Hematopoietic multipotent progenitor cell treated with erythropoietin and hydrocortisone succinate and interleukin-3 and kit ligand, for 8 days (in vitro differentiated cells): ENCODE results near the gene HK1.

ENCODE experiments used
- DNase-seq: peaks from one replicate; pipeline ENCODE4 v3.0.0-alpha.2; 2015

HK1 gene

GRCh38 chr10:69407621-69408301, 129.5 kb downstream of the HK1 start:
- peak; percentile 62 for DNase-seq

- DNase-seq, result peak; percentile 92
Measured at GRCh38 chr10:69408318-69409175, 130.3 kb downstream of the HK1 start.

- DNase-seq, result no peak
Measured at GRCh38 chr10:69409176-69409495, 130.8 kb downstream of the HK1 start.

GRCh38 chr10:69409968-69410367, 131.7 kb downstream of the HK1 start:
- DNase-seq, result peak; percentile 22

- no peak for DNase-seq
Measured at GRCh38 chr10:69410487-69410886, 132.2 kb downstream of the HK1 start.

GRCh38 chr10:69411476-69411875, 133.2 kb downstream of the HK1 start:
- peak; percentile 79 for DNase-seq

GRCh38 chr10:69412232-69412790, 134.0 kb downstream of the HK1 start:
- no peak for DNase-seq

- DNase-seq, result peak; percentile 66
Measured at GRCh38 chr10:69413221-69413865, 135.0 kb downstream of the HK1 start.

GRCh38 chr10:69414036-69415018, 136.0 kb downstream of the HK1 start:
- DNase-seq, result no peak

- peak; percentile 33 for DNase-seq
Measured at GRCh38 chr10:69415049-69415448, 136.8 kb downstream of the HK1 start.

- DNase-seq, result no peak
Measured at GRCh38 chr10:69415951-69416350, 137.7 kb downstream of the HK1 start.

- no peak for DNase-seq
Measured at GRCh38 chr10:69416695-69417094, 138.4 kb downstream of the HK1 start, which contains the start of gene TACR2. Gene TACR2, minus strand, starts transcription at chr10:69416918. Its CDS starts 595 bp downstream, at chr10:69416323.

GRCh38 chr10:69417542-69417941, 139.2 kb downstream of the HK1 start:
- no peak for DNase-seq

GRCh38 chr10:69418052-69418752, 139.9 kb downstream of the HK1 start:
- DNase-seq, result no peak

GRCh38 chr10:69419096-69419743, 140.9 kb downstream of the HK1 start:
- no peak for DNase-seq

- no peak for DNase-seq
Measured at GRCh38 chr10:69419744-69420126, 141.4 kb downstream of the HK1 start.

GRCh38 chr10:69421611-69422308, 143.5 kb downstream of the HK1 start:
- no peak for DNase-seq

- DNase-seq, result no peak
Measured at GRCh38 chr10:69422676-69423075, 144.4 kb downstream of the HK1 start.

- DNase-seq, result no peak
Measured at GRCh38 chr10:69425041-69425440, 146.7 kb downstream of the HK1 start.
